NCI-H748 (cell line): ENCODE measurements around the gene LRMDA.

Source experiments
- DNase-seq: peaks from one replicate; lab custom pipeline; 2025; ENCODE audit not compliant: unreplicated experiment; lab: John Stamatoyannopoulos, UW

LRMDA gene

GRCh38 chr10:76002262-76002854, 570.9 kb downstream of the LRMDA start:
- no peak for DNase-seq

- no peak for DNase-seq
These were observed 576.3 kb downstream of the LRMDA start for GRCh38 chr10:76007667-76008181.

- DNase-seq: no peak
These were observed 578.1 kb downstream of the LRMDA start for GRCh38 chr10:76009531-76009930.

- DNase-seq: no peak
These were observed 579.3 kb downstream of the LRMDA start for GRCh38 chr10:76010703-76011102.

- no peak for DNase-seq
These were observed 581.4 kb downstream of the LRMDA start for GRCh38 chr10:76012716-76013327.

GRCh38 chr10:76015245-76015644, 583.8 kb downstream of the LRMDA start:
- DNase-seq: no peak

- no peak for DNase-seq
These were observed 585.8 kb downstream of the LRMDA start for GRCh38 chr10:76017026-76017732.

- no peak for DNase-seq
These were observed 586.5 kb downstream of the LRMDA start for GRCh38 chr10:76017733-76018433.

GRCh38 chr10:76020630-76021029, 589.2 kb downstream of the LRMDA start:
- DNase-seq: no peak

- no peak for DNase-seq
These were observed 590.0 kb downstream of the LRMDA start for GRCh38 chr10:76021398-76021797.

- peak; percentile 26 for DNase-seq
These were observed 590.9 kb downstream of the LRMDA start for GRCh38 chr10:76022366-76022765.

GRCh38 chr10:76023007-76023406, 591.6 kb downstream of the LRMDA start:
- no peak for DNase-seq

- DNase-seq: no peak
These were observed 593.2 kb downstream of the LRMDA start for GRCh38 chr10:76024460-76025123.

GRCh38 chr10:76025124-76025477, 593.7 kb downstream of the LRMDA start:
- no peak for DNase-seq

GRCh38 chr10:76026176-76026771, 594.9 kb downstream of the LRMDA start:
- no peak for DNase-seq

GRCh38 chr10:76026905-76027304, 595.5 kb downstream of the LRMDA start:
- DNase-seq: no peak

- DNase-seq: no peak
These were observed 598.4 kb downstream of the LRMDA start for GRCh38 chr10:76029782-76030181.

- DNase-seq: no peak
These were observed 599.7 kb downstream of the LRMDA start for GRCh38 chr10:76031099-76031498.

GRCh38 chr10:76031769-76032699, 600.6 kb downstream of the LRMDA start:
- DNase-seq: no peak

- DNase-seq: no peak
These were observed 601.2 kb downstream of the LRMDA start for GRCh38 chr10:76032700-76033039.
